Stomach (tissue), 4 donors: Measurements from ENCODE around the gene CBX7.

Source experiments
- POLR2A ChIP-seq, 4 donors: fragments of 450-650 bp; IDR thresholded peaks; one replicate each; pipeline ENCODE4 v1.6.1; 2016; ENCODE audit warnings: antibody characterized with exemption in 4 of 4, control low read depth in 2 of 4, mild to moderate bottlenecking in 1 of 4, moderate library complexity in 1 of 4
- TF ChIP-seq, protein P1 (sequence below), 7 experiments: fragments of 450-650 bp in 4 of 7; fragments of 200-600 bp in 3 of 7; sonication (generic) in 3 of 7; IDR thresholded peaks; one replicate each; pipeline ENCODE4 v1.5.1; 2016 to 2019; ENCODE audit warnings: antibody characterized with exemption in 7 of 7, control low read depth in 2 of 7, mild to moderate bottlenecking in 1 of 7

DNA sequence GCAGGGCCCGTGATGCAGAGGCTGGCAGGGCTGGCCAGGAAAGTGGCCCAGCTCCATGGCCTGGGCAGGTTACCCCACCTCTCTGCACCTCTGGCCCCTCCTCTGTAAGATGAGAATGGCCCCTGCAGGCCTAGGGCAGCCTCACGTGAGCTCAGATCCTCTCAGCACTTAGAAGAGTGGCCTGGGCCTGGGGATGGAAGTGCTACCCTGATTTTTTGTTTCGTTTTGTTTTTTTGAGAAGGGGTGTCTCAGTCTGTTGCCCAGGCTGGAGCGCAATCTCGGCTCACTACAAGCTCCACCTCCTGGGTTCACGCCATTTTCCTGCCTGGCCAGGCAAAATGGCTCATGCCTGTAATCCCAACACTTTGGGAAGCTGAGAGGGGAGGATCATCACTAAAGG lies 54.5 kb downstream of the CBX7 start:
- TF ChIP-seq, protein P1, sequence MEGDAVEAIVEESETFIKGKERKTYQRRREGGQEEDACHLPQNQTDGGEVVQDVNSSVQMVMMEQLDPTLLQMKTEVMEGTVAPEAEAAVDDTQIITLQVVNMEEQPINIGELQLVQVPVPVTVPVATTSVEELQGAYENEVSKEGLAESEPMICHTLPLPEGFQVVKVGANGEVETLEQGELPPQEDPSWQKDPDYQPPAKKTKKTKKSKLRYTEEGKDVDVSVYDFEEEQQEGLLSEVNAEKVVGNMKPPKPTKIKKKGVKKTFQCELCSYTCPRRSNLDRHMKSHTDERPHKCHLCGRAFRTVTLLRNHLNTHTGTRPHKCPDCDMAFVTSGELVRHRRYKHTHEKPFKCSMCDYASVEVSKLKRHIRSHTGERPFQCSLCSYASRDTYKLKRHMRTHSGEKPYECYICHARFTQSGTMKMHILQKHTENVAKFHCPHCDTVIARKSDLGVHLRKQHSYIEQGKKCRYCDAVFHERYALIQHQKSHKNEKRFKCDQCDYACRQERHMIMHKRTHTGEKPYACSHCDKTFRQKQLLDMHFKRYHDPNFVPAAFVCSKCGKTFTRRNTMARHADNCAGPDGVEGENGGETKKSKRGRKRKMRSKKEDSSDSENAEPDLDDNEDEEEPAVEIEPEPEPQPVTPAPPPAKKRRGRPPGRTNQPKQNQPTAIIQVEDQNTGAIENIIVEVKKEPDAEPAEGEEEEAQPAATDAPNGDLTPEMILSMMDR (IDR thresholded peaks at IDR 0.05) = no peak
- TF ChIP-seq POLR2A (IDR thresholded peaks at IDR 0.05) = no peak
